GM12878 (cell line): ENCODE data around the gene CD3G. TPM values are rescaled to one million over a fixed set of nuclear protein-coding genes. Genes with fewer than 3 reads are reported as not detected.

Experiments
- ATAC-seq: fragments of 200-7000 bp; cut with Tn5 transposase; 3 replicates; pipeline ENCODE4 v1.9.1; 2020; ENCODE audit warnings: mild to moderate bottlenecking, moderate library complexity
- BruUV-seq: library from RNA; stranded (reverse); fragments of 400-500 nt; replicated peaks from 2 replicates; lab custom pipeline; 2021; lab: Mats Ljungman, UMichigan
- CTCF ChIA-PET: fragments of 300-600 bp; sonication (Branson Sonifier 250); formaldehyde crosslinking; extraction: SDS; loops from one replicate; lab custom pipeline; 2021; ENCODE audit warnings: inconsistent platforms; lab: Yijun Ruan, JAX
- POLR2A ChIA-PET: fragments of 350-600 bp; formaldehyde crosslinking; extraction: SDS; loops from one replicate; lab custom pipeline; 2021; ENCODE audit warnings: inconsistent platforms; lab: Charles Lee
- RAD21 ChIA-PET: fragments of 300-600 bp; sonication (Branson Sonifier 250); formaldehyde crosslinking; loops from one replicate; lab custom pipeline; 2023; ENCODE audit warnings: antibody characterized with exemption; ENCODE audit not compliant: unreplicated experiment; lab: Charles Lee
- SMC1A ChIA-PET: fragments of 300-600 bp; sonication (Branson Sonifier 250); formaldehyde crosslinking; loops from one replicate; lab custom pipeline; 2023; ENCODE audit not compliant: unreplicated experiment, uncharacterized antibody; lab: Charles Lee
- DNase-seq: peaks from one replicate; pipeline ENCODE4 v3.0.0-alpha.2; 2011; ENCODE audit warnings: low read depth, low spot score
- FAIRE-seq: peaks from 3 replicates; lab custom pipeline; 2011; peaks lifted over from hg19 to GRCh38; lab: Jason Lieb, UNC
- H2AFZ ChIP-seq: 2 replicates; pipeline ENCODE4 v1.6.0; 2011; ENCODE audit warnings: low read depth, low read length, control low read depth; ENCODE audit not compliant: control insufficient read depth
- H3K27ac ChIP-seq: 2 replicates; pipeline ENCODE4 v1.5.1; 2011; ENCODE audit warnings: control low read depth; ENCODE audit not compliant: control insufficient read depth, insufficient read depth
- H3K27me3 ChIP-seq, 2 experiments: replicated peaks in 1 of 2; 2 replicates each; pipeline versions ENCODE4 v1.6.0 to v1.6.1; 2011; ENCODE audit warnings: low read length in 1 of 2; ENCODE audit not compliant: control insufficient read depth in 2 of 2, insufficient read depth in 2 of 2
- H3K36me3 ChIP-seq, 2 experiments: 2 replicates each; pipeline ENCODE4 v1.5.1; 2011; ENCODE audit warnings: low read length in 1 of 2; ENCODE audit not compliant: control insufficient read depth in 2 of 2, insufficient read depth in 2 of 2
- H3K4me1 ChIP-seq: 2 replicates; pipeline ENCODE4 v1.6.1; 2011; ENCODE audit warnings: mild to moderate bottlenecking, low read length, moderate library complexity, mixed read lengths; ENCODE audit not compliant: control insufficient read depth, insufficient read depth
- H3K4me2 ChIP-seq: 2 replicates; pipeline ENCODE4 v1.6.0; 2011; ENCODE audit warnings: control low read depth; ENCODE audit not compliant: control insufficient read depth, insufficient read depth
- H3K4me3 ChIP-seq: fragments of 200-600 bp; sonication (generic); 2 replicates; pipeline ENCODE4 v1.5.1; 2016
- H3K79me2 ChIP-seq: 2 replicates; pipeline ENCODE4 v1.6.0; 2011; ENCODE audit warnings: low read length; ENCODE audit not compliant: control insufficient read depth, insufficient read depth
- H3K9ac ChIP-seq: 2 replicates; pipeline ENCODE4 v1.8.0; 2011; ENCODE audit warnings: low read length, control low read depth, mixed read lengths; ENCODE audit not compliant: control insufficient read depth, insufficient read depth
- H3K9me3 ChIP-seq: replicated peaks from 3 replicates; pipeline ENCODE4 v1.5.1; 2011; ENCODE audit warnings: mild to moderate bottlenecking, low read length; ENCODE audit not compliant: control insufficient read depth, insufficient read depth
- H4K20me1 ChIP-seq: 2 replicates; pipeline ENCODE4 v1.6.0; 2011; ENCODE audit not compliant: control insufficient read depth, insufficient read depth
- NBN ChIP-seq: fragments of 450-650 bp; IDR thresholded peaks from 2 replicates; pipeline ENCODE4 v1.6.1; 2016
- PKNOX1 ChIP-seq: fragments of 450-650 bp; IDR thresholded peaks from 2 replicates; pipeline ENCODE4 v1.6.1; 2016; ENCODE audit warnings: mild to moderate bottlenecking
- POLR2A ChIP-seq: IDR thresholded peaks from 2 replicates; pipeline ENCODE4 v1.6.1; 2011; ENCODE audit warnings: low read depth, mild to moderate bottlenecking, low read length
- WGBS: methylation state at CpG from one replicate; pipeline ENCODE4 v1.1.6; 2016; ENCODE audit warnings: low lambda C conversion rate; ENCODE audit not compliant: insufficient replicate concordance, insufficient coverage; ENCODE audit errors: missing lambda C conversion rate; 5-methylcytosine and 5-hydroxymethylcytosine counted together
- in situ Hi-C: fragments of 300-500 bp; cut with MboI; formaldehyde crosslinking; loops from 9 replicates; pipeline ENCODE4 v1.14.3; 2018; ENCODE audit warnings: mixed read lengths
- intact Hi-C: fragments of 100-400 bp; cut with micrococcal nuclease; formaldehyde crosslinking; loops from one replicate; pipeline ENCODE4 v1.14.2; 2022; ENCODE audit not compliant: unreplicated experiment
- polyA plus RNA-seq, 11 experiments: library from polyadenylated mRNA; depleted of rRNA in 4 of 11; unstranded in 6 of 11; stranded (reverse) in 5 of 11; fragments of >200 nt; fragmentation: Nextera tagmentation in 4 of 11; fragmentation: Illumina TruSeq in 1 of 11; extraction: Ambion mirVana in 4 of 11; extraction: Trizol in 1 of 11; gene quantifications; 1 replicate in 1 of 11; 2 replicates in 10 of 11; pipeline versions ENCODE4 v1.2.1 to v1.2.3, GENCODE V29; 2011 to 2016; ENCODE audit warnings: inconsistent platforms in 2 of 11, missing spikeins in 2 of 11, low read depth in 1 of 11
- total RNA-seq, 4 experiments: library from RNA; depleted of rRNA in 3 of 4; stranded (reverse); fragments of >200 nt in 3 of 4; fragmentation: Illumina TruSeq in 1 of 4; extraction: Trizol in 1 of 4; gene quantifications; 2 replicates each; pipeline versions ENCODE4 v1.2.1 to v1.2.3, GENCODE V29; 2013 to 2021

The CD3G gene
- total and polyA plus RNA-seq, 10 of the 15 experiments (the other 5 are each of a cell fraction or from before 2014, with no cell fraction given), result 0.10 to 0.16 (median 0.13) TPM; not detected in 7

DNA sequence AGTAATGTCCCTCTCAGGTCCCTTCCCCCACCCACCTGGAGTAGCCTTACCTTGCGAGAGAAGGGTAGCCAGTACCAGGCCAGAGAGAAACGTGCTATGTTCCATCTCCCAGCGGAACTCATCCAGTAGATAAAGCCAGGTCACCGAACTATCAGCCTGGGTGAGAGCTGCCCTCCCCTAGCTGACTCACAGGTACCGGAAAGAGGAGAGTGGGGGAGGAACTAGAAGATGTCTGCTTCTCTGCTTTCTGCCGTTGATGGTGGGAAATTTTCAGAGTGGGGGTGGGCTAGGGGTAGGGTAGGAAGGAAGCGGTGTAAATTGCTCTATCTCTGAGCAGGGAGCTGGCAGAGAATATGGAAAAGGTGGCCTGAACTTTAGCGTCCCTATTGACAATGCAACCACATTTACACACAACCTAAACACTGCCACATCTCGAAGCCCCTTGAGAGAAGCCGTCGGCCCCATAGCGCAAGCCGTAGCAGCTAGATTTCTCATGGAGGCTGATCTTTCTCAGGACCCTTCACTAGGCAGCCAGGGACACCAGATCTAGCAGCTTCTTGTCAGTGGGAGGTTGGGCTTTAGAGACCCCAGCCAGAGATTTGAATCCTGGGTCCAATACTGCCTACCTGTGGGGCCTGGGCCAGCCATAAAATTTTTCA lies 1.5 kb upstream of the CD3G start, which contains the start of gene CD3D:
TSS of gene CD3D (minus strand) at position 203 of the 659 bp plus-strand sequence. CDS start at position 105, 98 bp downstream.
- BruUV-seq, result no TSS peak

More for the DNA sequence above, 1.5 kb upstream of the CD3G start, which contains the start of gene CD3D:
- DNase-seq (no peak), FAIRE-seq (no peak), ATAC-seq (no peak)
- no peaks in the 10 kb centered on the region for H3K79me2 ChIP-seq
- no peak for TF ChIP-seq PKNOX1
- TF ChIP-seq NBN, result no peak
- peak; percentile 34; the same call in 1 of the 2 replicates for TF ChIP-seq POLR2A
- no peak within 1 kb of the TSS for H3K27ac ChIP-seq
- no peaks in the 10 kb centered on the region for H3K4me1 ChIP-seq
- no peaks in the 10 kb centered on the region for H4K20me1 ChIP-seq
- no peak within 1 kb of the TSS for H3K4me3 ChIP-seq
- no peaks in the 10 kb centered on the region; a peak in 1 of 4 replicates for H3K27me3 ChIP-seq
- H3K4me2 ChIP-seq, result no peak within 1 kb of the TSS
- H2AFZ ChIP-seq, result no peak within 1 kb of the TSS
- ChIA-PET CTCF (interaction anchor here (1.4 kb wide), 1 partner anchor 10 kb away, joined by 4 read pairs; no protein-coding TSS in a partner anchor), POLR2A (no interaction called here), RAD21 (interaction anchor here (0.6 to 1.1 kb wide), 3 partner anchors 12 to 144 kb away, joined by 3 read pairs; no protein-coding TSS in a partner anchor), SMC1A (interaction anchor here (0.9 to 1.7 kb wide), 4 partner anchors 9 to 66 kb away, joined by 3 to 7 read pairs (median 4); no protein-coding TSS in a partner anchor)
- WGBS, result 58% methylated on average over 13 of the region's 13 CpGs
- intact Hi-C loops (no loop called here), in situ Hi-C loops (no loop called here)
- no peak within 1 kb of the TSS for H3K9ac ChIP-seq
- H3K9me3 ChIP-seq, result no peaks in the 10 kb centered on the region
- H3K36me3 ChIP-seq, result no peaks in the 10 kb centered on the region
